ENCODE results near the gene TBC1D10A.

- TF ChIP-seq ZBTB43 (CRISPR knock-in tag; IDR thresholded peaks at IDR 0.05) (no peak), CTCF (IDR thresholded peaks at IDR 0.05) (no peak), ZNF263 (CRISPR knock-in tag; IDR thresholded peaks at IDR 0.05; ENCODE audit: low read depth) (no peak), SP1 (CRISPR knock-in tag; conservative IDR thresholded peaks at IDR 0.05) (no peak)
Measured at GRCh38 chr22:30280505-30280904, 46.2 kb downstream of the TBC1D10A start.
